ENCODE results near the gene VAV3.

Gene VAV3

GRCh38 chr1:107524301-107524700, 440.7 kb downstream of the VAV3 start:
- DNase-seq, result no peak

- DNase-seq, result no peak
These were observed 441.2 kb downstream of the VAV3 start for GRCh38 chr1:107523736-107524135.

GRCh38 chr1:107523061-107523460, 441.9 kb downstream of the VAV3 start:
- no peak for DNase-seq
